Measurements from ENCODE around the gene GALNT18.

GALNT18 gene

GRCh38 chr11:11621573-11622339, at the start of gene GALNT18:
Gene GALNT18, minus strand, starts transcription at chr11:11622005.
- DNase-seq: peak; percentile 60

GRCh38 chr11:11670574-11670973, 48.8 kb upstream of the GALNT18 start:
- DNase-seq: no peak

GRCh38 chr11:11669233-11669846, 47.5 kb upstream of the GALNT18 start:
- no peak for DNase-seq

GRCh38 chr11:11668781-11669180, 47.0 kb upstream of the GALNT18 start:
- DNase-seq: no peak

GRCh38 chr11:11668274-11668673, 46.5 kb upstream of the GALNT18 start:
- DNase-seq: no peak

GRCh38 chr11:11667056-11667455, 45.3 kb upstream of the GALNT18 start:
- DNase-seq: no peak

GRCh38 chr11:11665407-11665806, 43.6 kb upstream of the GALNT18 start:
- no peak for DNase-seq

GRCh38 chr11:11663907-11664306, 42.1 kb upstream of the GALNT18 start:
- no peak for DNase-seq

- DNase-seq: no peak
These were observed 40.8 kb upstream of the GALNT18 start for GRCh38 chr11:11662578-11662977.

GRCh38 chr11:11661326-11662040, 39.7 kb upstream of the GALNT18 start:
- DNase-seq: no peak

- DNase-seq: no peak
These were observed 38.5 kb upstream of the GALNT18 start for GRCh38 chr11:11660363-11660740.

- no peak for DNase-seq
These were observed 38.0 kb upstream of the GALNT18 start for GRCh38 chr11:11659567-11660362.

GRCh38 chr11:11657218-11657955, 35.6 kb upstream of the GALNT18 start:
- no peak for DNase-seq

- no peak for DNase-seq
These were observed 19.8 kb upstream of the GALNT18 start for GRCh38 chr11:11641581-11641980.

GRCh38 chr11:11640996-11641395, 19.2 kb upstream of the GALNT18 start:
- DNase-seq: no peak

GRCh38 chr11:11640152-11640551, 18.3 kb upstream of the GALNT18 start:
- DNase-seq: no peak

GRCh38 chr11:11636671-11637070, 14.9 kb upstream of the GALNT18 start:
- DNase-seq: no peak

GRCh38 chr11:11635443-11635842, 13.6 kb upstream of the GALNT18 start:
- no peak for DNase-seq

- DNase-seq: no peak
These were observed 7.6 kb upstream of the GALNT18 start for GRCh38 chr11:11629368-11629767.

GRCh38 chr11:11628651-11629050, 6.8 kb upstream of the GALNT18 start:
- DNase-seq: no peak

- no peak for DNase-seq
These were observed 4.3 kb upstream of the GALNT18 start for GRCh38 chr11:11626128-11626527.

GRCh38 chr11:11624926-11625325, 3.1 kb upstream of the GALNT18 start:
- no peak for DNase-seq
